HG02885 (cell line): ENCODE measurements around the gene AP1S1.

ENCODE experiments used
- ATAC-seq: cut with Tn5 transposase; IDR thresholded peaks from one replicate; pipeline ENCODE4 v1.9.1; 2021; ENCODE audit warnings: mild to moderate bottlenecking; ENCODE audit not compliant: unreplicated experiment, poor library complexity

Gene AP1S1

DNA sequence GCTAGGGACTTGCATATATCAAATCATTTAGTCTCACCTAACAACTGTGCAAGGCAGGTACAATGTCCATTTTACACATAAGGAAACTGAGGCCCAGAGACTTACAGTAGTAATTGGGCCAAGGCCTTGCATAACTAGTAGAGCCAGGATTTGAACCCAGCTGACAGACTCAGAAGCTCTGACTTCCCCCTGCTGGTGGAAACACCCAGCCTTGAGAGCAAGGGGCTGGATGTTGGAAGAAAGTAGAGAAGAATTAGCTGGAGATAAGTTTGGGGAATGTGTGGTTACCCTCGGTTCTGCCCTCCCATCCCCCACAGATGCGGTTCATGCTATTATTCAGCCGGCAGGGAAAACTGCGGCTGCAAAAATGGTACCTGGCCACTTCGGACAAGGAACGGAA lies 2.0 kb downstream of the AP1S1 start:
- no peak for ATAC-seq

DNA sequence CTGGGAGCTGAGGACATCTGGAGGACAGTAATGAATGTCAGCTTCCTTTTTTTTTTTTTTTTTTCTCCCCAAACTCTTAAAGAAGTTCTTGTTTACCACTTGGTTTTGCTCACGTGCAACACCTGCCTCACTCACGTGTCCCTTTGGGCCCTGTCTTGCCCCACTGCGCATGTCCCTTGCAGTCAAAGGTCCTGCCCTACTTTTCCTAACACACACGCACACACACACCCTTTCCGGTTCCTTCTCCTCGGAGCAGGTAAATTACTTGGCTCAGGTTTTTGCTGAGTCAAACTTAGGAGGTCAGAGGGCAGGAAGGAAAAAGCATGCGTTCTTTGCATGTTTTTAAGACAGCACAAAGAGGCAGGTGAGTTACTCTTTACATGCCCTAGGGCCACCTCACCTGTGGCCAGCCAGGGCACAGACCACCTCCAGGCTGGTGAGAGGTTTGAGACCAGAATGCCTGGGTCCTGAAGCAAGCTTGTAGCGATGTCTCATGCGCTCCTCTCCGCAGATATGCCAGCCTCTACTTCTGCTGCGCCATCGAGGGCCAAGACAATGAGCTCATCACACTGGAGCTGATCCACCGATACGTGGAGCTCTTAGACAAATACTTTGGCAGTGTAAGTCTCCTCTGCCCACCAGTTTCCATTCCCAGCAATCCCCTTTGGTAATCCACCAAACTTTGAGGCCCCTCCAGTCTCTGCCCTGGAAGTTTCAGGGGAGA lies 2.8 kb downstream of the AP1S1 start:
- no peak for ATAC-seq

DNA sequence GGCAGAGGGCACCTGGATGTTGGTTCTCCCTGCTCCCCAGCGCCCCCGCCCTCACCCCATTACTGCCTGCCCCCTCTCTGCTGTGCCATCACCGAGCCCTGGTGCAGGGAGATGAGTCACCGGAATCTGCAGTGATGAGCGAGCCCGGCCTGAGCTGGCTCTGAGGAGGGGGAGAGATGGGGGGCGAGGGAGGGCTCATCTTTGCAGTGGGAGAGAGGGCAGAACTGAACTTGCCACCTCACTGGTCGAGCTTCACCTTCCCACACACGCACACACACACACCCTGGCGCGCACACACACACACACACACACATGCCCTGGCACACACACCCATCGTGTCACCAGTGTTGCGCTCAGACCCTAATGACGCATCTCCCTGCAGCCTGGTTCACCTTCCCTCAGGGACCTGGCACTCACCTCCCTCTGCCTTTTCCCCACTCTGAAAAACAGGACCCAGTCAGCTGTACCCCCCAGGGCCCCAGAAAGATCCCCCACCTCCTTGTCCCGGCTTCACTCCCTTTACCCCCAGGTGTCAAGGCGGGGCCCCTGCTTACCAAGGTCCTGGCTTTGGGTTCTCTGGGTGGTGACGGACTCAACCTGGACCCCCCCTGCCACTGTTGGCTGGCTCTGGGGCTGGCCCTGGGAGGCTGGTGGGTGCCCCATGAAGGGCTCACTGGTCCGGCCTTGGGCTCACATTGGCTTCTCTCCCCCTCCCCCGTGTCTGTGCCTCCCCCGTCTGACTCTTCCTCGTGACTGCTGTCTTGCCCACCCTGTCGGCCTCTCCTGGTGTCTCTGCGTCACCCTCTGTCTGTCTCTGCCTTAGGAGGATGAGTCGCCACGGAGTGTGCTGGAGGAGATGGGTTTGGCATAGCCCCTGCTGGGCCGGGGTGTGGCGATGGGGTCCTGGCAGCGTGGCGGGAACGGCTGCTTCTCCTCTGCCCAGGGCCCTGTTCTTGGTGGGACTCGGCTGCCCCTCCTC lies 5.7 kb downstream of the AP1S1 start:
- ATAC-seq, result no peak

DNA sequence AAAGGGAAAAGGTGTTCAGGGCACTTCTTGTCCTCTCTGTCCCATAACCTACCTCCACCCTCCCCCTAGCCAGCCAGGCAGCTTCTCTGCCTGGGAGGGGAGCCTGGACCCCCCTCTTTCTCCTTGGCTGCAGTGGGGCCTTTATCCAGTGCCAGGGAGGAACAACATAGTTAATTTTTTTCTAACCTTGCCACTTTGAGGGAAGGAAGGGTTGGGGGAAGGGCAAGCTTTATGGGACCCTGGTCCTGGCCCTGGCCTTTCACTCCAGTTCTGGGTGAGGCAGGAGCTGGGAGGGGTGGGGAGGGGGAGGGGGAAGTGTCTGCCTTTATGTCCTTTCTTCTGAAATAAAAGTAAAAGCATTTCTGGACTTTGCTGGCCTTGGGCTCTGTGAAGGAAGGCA lies 6.6 kb downstream of the AP1S1 start:
- ATAC-seq, result no peak

DNA sequence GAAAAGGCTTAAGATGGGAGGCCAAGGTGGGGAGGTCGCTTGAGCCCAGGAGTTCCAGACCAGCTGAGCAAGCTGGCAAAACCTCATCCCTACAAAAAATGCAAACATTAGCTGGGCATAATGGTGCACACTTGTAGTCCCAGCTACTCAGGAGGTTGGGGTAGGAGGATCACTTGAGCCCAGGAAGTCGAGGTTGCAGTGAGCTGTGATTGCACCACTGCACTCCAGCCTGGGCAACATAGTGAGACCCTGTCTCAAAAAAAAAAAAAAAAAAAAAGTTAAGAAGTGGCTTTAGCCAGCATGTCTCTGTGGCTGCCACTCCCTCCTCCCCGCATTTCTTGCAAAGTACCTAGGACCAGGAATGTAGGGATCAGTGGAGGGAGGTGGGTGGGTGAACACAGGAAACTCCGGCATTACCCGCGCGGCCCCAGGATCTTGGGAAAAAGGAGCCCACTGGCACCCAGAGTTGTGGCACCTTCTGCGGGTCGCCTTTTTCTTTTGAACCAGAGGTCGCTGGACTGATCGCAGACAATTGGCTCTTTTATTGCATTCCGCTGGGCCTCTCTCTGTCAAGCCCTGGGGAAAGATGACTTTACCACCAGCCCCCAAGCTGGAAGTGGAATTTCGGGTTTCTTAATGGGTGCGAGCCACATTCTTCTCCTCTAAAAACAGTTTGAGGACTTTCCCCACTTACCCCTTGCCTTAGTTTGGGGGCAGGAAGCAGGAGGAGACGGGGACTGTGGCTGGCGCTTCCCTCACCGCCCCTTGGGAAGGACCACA lies 7.6 kb downstream of the AP1S1 start:
- ATAC-seq, result no peak

DNA sequence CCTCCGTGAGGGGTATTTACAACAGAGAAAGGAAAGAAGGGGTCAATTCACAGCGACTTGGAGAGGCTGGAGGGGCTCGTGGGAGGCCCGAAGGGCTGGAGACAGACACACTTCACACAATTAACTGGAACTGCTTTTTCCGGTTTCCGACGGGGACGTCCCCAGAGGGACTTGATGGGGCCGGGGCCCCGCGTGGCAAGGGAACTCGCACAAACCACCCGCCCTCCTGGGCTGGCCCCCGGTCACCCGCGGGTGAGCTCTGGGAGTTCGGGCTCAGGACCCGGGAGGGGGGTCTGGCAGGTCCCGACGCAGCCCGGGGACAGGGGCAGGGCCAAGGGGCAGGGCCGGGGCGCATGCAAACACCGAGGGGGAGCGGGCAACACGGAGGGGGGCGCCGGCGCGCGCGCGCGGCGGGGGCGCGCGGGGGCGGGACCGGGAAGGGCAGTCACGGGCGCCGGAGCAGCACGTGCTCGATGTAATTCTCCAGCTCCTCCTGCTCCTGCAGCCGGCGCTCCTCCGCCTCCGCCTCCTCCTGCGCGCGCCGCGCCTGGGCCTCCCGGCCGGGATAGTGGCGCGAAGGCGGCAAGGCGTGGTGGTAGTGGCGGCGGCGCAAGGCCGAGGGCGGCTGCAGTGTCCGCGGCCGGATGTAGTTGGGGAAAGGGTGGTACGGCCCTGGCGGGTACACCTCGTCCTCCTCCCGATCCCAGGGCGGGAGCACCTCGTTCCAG lies 8.4 kb downstream of the AP1S1 start:
- ATAC-seq, result no peak

DNA sequence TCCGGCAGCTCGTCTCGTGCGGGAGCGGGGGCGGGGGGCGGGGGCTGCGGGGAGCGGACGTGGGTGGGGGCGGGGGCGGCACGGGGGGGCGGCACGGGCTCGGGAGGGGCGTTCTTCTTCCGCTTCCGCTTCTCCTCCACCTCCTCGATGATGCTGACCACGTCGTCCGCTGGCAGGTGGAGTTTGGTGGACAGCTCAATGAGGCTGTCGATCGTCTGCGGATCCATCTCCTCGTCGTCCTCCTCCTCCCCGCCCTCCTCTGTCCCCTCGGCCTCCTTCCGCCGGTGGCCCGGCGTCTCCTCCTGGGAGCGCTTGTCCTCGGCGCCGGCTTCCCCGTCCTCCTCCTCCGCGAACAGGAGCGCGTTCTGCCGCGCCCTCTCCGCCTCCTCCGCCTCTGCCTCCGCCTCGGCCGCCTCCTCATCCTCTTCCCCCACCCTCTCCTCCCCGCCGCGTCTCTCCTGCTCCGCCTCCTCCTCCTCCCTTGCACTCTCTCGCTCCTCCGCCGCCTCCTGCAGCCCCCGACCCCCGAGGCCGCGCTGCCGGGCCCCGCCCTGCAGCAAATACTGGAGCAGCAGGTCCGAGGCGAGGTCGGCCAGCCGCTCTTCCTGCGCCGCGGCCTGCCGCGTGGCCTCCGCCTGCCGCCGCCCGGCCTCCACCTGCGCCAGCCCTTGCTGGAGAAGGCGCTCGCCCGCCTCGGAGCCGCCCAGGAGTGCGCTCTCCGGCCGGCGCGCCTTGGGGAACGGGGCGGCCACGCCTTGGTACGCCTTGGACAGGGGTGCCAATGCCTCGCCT lies 9.2 kb downstream of the AP1S1 start:
- no peak for ATAC-seq

DNA sequence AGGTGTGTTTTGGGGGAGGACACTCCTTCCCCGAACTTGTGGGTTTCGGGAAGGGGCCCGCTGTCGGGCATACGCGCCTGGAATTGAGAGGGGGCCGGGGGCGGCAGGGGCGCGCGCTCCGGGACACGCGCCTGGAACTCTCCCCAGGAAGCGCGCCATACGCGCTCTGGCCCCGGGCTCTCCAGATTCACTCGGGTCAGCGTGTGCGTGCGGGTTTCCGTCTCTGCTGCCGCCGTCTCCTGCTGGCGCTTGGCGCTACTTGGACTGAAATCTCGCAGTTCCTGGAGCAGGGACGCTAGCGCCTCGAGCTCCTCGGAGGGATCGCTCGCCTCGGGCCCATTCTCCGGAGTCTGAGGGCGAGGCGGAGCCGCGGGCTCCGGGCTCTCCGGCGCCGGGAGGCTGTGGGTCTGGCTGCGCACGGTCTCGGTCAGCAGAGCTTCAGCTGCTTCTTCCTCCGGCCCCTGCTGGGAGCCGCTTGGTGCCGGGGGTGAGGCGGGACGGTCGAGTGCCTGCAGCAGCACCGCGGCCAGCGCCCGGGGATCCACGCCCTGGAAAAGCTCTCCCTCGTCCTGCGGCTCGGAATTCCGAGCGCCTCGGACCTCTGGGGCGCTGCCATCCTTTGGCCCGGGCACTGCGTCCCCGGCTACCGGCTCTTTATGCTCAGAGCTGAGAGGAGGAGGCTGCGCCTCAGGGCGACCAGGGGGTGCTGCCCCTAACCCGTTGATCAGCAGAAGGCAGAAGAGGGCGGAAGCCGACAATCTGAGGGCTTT lies 10.0 kb downstream of the AP1S1 start:
- no peak for ATAC-seq

DNA sequence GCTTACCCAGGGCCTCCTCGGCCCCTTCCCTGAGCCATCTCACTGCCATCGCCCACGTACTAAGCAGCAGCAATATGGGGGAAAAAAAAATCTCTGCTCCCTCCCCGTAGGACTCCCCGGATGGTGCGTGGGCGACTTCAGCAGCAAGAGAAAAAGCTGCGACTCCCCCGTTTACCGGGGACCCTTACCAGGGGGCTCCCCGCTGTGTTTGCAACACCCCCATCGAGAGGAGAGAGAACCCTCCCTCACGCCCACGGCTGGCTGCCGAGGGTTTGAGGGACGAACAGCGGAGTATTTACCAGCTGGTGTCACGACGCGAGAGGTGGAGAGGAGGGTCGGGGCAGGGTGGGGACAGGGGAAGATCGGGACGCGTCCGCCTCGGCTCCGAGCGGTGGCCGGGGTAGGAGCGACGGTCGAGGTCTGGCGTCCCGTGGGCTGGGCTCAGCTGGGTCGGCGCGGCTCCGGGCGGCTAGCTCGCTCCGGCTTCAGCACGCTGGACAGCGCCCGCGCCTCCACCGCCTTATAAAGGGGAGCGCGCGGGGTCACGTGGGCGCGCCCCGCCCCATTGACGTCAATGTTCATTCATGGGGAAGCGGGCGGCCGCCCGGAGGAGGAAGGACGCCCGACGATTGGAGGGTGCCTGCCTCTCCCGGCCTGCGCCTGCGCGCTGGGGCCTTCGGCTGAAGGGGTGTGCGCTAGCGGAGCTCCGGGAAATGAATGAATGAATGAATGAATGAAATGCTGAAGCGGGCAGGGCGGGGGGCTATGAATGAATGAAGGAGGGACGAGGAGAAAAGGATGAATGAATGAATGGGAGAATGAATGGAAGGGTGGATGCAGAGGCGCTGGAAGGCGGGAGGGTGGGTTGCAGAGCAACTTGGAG lies 11.0 kb downstream of the AP1S1 start, which contains the start of gene VGF:
Gene VGF (minus strand): TSS at position 495 of the 883 bp plus-strand sequence. CDS start 726 bp downstream, outside the sequence.
- peak; percentile 76 for ATAC-seq

DNA sequence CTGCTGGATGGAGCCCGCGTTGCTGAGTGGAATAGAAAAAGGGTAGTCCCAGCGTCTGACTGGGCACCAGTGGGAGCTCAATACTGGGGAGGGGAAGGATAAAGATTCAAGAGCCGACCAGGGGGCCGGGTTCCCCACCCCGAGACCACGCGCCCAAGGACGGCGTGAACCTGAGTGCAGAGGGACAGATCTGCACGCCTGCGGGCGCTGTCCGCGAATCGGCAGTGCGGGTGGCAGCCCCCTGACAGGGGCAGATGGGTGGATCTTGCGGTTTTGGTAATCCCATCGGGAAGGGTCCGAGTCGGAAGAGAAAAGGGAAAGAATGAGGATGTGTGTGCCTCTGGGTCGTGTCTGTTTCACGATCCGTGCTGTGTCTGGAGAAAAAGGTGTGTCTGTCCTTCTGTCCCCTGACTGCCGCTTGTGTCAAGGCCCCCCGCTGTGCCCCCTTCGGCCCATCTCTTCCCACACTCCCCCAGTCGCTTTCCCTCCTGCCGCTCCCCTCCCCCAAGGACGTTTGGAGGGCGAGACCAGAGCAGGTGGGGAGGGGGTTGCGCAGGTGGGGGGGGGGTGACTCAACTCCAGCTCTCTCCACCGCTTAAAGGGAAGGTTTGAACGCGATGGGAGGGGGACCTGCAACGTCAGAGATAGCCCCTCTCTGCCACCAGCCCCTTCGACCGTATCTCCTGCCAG lies 11.8 kb downstream of the AP1S1 start:
- ATAC-seq, result no peak

DNA sequence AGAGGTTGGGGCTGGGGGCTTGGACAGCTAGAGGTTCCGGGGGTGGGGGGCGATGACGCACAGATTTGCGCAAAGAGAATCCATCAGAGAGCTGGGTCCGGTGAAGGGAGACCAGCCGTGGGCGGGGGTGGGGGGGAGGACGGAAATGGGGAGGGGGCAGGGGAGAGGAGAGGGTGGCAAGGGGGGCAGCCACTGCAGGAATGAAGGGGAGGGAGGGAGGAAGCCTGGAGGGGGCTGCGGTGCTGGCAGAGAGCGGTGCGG lies 12.3 kb downstream of the AP1S1 start:
- ATAC-seq, result no peak

DNA sequence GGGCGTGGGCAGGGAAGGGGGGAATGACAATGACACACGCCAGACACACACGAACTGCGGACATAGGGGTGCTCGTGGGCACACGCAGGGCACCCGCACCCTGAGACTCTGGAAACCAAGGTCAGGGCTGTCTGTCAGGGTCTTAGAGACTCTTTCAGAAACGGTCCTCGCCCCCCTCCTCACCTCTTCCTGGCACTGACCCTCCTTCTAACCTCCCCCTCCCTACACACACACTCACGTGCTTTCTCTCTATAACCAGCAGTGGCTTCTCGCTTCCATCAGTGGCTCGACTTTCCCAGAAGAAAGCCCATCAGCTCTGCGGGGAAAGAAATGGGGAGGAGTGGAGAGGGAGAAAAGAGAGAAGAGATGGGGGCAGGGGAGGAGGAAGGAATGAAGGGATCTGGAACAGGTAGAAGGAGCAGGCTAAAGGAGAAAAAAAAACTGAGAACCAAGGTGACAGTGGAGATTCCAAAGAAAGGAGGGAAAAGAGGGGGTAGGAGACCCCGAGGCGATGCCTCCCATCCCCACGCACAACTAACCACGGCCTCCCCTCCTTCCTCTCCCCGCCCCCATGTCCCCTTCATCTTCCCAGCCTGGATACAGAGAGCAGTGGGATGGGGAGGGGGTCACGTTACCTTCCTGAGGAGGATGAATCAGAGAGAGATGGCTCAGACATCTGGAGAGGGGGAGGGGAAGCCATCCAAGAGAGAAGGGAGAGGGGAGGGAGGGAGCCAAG lies 12.8 kb downstream of the AP1S1 start:
- ATAC-seq, result no peak

DNA sequence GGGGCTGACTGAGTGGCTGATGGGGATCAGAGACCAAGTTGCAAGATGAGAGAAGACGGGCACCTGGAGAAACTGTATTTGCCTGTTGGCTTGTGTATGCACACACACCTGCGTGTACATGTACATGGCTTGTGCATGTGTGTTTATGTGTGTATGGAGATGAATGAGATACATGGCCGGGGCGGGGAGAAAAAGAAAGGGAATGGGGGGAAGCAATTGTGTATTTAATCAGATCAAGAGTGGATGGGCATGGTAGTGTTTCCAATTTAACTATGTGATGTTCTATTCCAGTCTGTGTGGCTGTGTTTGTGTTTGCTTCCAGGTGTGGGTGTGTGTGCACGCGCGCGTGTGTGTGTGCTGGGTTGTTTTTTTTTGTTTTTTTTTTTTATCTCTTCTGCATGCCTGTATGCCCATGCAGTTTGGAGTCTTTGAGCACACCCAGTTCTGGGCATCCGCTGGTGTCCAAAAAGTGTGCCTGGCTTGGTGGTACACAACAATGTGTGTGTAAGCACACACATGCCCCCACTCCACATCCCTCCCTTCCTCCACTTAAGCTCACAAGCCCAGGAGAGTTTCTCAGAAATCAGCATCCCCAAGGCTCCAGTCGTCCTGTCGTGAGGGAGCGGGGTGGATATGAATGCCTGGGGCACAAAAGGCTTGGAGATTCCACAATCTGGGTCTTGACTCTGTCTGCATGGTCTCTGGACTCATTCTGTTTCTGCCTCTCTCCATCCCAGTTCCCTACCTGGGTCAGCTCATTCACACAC lies 13.6 kb downstream of the AP1S1 start:
- ATAC-seq, result no peak

DNA sequence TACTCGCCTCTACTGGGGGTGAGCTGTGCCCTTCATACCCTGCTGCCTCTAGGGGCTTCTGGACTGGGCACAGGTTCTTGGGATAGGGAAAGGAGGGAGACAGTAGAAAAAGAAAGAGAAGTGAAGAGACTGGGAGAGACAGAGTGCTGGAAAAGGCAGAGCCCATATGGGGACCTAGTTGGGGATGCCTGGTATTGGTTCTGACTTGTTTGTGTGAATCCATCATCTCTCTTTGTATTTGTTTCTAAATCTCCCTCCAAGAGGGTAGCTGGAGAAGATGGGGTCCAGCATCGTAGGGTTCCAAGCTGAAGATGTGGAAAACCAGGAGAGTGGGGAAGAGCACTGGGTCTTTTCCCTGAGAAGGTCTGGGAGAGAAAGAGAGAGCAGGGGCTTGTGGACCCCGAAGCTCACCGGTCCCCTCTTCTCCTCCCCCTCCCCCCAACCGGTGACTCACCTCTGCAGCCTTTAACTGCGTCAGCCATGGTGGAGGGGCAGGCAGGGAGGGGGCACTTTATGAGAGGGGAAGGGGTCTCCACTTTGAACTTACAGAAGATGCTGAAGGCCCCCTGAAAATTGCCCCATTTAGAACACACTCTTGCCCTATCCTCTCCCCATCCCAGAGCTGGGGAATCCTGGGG lies 14.3 kb downstream of the AP1S1 start:
- no peak for ATAC-seq

DNA sequence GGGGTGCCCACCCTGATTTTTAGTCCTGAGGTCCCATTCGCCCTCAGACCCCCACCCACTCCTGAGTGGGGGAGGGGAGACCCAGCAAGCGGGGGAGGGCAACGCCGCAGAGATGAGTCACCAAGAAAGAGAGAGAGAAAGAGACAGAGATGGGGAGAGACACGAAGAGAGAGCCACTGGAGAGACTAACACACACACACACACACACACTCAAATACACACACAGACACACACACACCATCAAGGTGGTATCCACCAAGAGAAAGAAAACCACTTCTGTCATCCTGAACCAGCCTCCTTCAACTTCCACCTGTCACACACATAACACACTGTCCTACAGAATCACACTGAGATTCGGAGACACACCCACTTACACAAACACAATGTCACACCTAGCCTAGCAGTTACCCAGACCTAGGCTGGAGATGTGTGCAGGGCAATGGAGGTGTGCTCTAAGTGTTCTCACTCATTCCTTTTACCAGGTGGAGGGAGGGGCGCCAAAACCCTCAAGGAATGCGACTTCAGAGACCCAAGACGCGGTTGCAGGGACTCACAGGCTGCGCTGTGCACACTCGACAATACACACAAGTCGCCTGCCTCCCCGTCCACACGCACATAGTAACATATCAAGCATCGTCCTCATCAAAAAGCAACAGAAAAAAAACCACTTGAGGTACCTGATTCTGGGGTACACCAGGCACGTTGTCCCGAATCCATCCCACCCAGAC lies 15.0 kb downstream of the AP1S1 start:
- no peak for ATAC-seq
